HG03108 (cell line): ENCODE measurements around the gene APBB1.
A peak's percentile ranks its signal among the peaks of the same experiment; 100 is the strongest.

ENCODE experiments used
- ATAC-seq: cut with Tn5 transposase; IDR thresholded peaks from one replicate; pipeline ENCODE4 v1.9.1; 2021; ENCODE audit warnings: moderate library complexity; ENCODE audit not compliant: unreplicated experiment

Gene APBB1

GRCh38 chr11:6419009-6419631 is at the start of gene APBB1:
APBB1 (minus strand) TSS chr11:6419094; CDS start chr11:6411347, 7,747 bp downstream.
- no peak for ATAC-seq

GRCh38 chr11:6459099-6459450 is 40.2 kb upstream of the APBB1 start:
- no peak for ATAC-seq

GRCh38 chr11:6458352-6459098 is 39.6 kb upstream of the APBB1 start:
- ATAC-seq, result no peak

DNA sequence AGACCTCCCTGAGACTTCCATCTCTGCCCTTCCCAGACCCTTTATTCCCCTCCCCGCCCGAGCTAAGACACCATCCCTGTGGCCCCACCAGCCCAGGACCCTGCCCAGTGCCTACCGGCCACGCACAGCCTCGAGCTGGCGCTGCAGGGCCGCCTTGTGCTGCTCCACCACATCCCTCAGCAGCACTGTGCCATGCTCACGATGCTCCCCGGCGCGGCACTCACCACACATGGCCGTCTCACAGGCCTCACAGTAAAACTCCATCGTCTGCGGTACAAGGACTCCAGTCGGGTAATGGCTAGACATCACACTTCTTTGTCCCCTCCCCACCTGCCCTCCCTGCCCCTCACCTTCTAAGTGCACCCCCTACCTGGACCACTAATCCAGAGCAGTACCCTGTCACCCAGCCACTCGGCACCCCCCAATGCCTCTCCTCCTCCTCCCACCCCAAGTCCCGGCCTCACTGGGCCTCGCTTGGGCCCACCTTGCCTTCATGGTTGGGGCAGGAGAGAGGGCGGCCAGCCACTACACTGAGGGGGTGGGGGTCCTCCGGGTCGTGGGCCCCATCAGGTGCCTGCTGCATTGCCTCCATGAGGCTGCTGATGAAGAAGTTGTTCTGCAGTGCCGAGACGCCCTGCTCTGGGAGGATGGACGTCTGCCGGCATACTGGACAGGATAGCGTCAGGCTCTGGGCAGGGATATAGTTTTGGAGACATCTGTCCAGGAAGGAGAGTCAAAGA is 38.9 kb upstream of the APBB1 start:
- no peak for ATAC-seq

GRCh38 chr11:6456361-6457073 is 37.6 kb upstream of the APBB1 start:
- no peak for ATAC-seq

DNA sequence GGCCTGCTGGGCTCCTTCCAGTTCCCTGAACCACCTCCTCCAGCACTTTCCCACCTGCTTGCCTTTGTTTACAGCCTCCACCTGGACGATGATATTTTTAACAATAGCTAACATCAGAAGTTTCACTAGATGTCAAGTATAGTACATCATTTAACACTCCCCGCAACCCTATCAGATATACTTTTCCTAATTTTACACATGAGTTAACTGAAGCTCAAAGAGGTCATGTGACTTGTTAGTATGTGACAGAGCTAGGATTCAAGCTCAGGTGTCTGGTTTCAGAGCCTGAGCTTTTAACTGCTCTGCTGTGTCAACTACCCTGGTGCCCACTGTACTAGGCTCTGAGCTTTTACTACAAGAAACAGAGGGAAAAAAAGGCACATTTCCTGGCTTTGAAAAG is 36.2 kb upstream of the APBB1 start:
- ATAC-seq, result no peak

- no peak for ATAC-seq
Observed at GRCh38 chr11:6453152-6453551, 34.3 kb upstream of the APBB1 start.

DNA sequence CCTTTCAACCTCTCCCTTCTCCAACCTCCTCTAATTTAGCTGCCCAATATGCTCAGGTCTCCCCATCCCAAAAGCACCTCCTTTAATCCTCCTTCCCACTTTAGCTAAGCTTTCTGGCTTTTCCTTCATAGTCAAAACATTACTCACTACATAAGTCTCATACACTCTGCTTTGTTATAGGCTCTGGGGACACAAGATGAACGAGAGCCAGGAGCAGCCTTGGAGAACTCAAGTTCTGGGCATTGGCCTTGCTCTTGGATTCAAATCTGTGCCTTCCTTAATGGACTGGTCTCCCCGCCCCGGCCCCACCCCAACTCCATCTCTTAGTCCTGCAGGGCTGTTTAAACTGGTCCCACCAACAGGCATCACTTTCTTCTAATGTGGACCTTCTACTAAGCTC is 33.3 kb upstream of the APBB1 start:
- ATAC-seq, result no peak

DNA sequence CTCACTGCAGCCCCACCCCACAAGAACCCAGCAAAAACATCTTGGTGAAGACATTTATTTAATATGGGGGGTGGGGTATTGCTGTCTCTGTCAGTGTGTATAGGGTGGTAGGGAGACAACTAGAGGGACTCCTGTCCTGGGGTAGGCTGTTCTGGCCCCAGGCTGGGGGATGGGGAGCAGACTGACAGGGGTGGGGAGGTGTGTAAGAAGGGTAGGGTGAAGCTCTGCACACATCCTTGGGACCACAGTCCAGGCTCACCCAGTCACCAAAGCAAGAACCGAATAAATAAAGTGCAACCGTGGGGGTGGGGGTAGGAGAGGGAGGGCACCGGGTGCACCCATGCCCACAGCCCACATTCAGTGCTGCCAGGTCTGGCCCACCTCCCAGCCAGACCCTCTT is 29.7 kb upstream of the APBB1 start:
- no peak for ATAC-seq

DNA sequence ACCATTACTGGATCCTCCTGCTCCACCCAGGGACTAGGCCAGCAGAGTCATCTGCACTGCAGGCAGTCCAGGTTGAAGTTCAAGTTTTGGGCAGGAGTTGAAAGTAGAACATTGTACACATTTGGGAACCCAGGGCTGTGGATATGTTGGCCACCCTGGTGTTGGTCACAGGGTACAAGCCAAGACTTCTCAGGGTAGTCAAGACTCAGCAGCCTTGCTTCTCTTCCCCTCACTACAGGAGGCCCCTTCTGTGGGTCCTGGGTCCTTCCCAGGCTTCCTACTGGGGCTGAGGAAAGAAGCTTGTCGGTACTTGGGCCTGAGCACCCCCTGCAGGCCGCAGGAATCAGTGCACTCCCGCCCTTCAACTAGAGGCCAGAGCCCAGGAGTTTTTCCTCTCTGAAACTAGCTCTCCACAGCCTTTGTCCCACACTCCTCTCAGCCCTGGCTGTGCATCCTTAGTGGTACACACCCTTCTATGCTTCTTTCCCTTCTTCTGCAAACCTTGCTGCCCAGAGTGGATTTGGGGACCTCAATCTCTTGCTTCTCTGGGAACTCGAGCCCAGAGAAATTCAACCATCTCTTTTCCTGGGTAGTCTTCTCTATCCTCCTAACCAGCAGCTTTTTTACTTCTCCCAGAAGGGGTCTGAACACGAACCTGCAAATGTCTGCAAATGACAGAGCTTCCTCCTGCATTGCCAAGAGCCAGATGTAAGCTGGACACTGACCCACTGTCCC is 24.5 kb upstream of the APBB1 start:
- ATAC-seq, result peak; percentile 65

- ATAC-seq, result no peak
Observed at GRCh38 chr11:6442441-6442840, 23.5 kb upstream of the APBB1 start.

DNA sequence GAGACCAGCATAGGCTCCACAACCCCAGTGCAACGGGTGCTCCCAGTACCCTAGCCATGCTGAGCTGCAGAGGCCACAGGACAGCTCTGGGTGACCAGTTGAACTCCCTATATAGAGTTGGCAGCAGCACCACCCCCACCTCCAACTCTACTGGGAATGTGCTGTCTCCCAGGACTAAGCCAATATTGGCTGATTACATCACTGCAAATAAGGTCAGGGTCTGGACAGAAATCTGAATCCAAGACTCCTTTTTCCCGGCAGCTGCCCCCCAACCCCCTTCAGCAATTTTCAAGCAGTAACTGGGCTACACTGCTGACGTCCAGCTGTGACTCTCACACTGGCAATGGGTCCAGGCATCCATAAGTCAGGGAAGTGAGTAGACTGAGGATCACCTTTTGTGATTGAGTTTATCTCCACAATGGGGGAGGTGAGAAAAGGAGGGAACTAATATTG is 22.0 kb upstream of the APBB1 start, which contains the start of gene HPX:
HPX (minus strand) TSS at position 82 of the 453 bp plus-strand sequence; CDS start at position 58, 24 bp downstream.
- ATAC-seq, result no peak

- ATAC-seq, result no peak
Observed at GRCh38 chr11:6438979-6439571, 20.2 kb upstream of the APBB1 start.

DNA sequence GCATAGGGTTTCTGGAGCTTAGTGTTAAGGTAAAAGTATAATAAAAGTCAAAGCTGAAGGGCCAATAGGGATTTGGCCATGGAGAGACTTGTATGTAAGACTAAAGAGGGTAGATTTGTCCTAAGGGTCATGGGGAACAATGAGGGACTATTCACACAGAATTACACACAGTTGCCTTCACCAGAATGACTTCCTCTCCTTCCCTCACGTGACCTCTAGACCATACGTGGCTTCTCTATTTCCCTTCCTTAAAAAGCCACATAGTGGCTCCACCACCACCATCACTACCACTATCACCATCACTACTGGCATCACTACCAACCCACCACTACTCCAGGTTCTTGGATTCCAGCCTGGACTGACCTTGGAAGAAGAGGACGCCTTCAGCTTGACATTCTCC is 19.1 kb upstream of the APBB1 start:
- ATAC-seq, result no peak

DNA sequence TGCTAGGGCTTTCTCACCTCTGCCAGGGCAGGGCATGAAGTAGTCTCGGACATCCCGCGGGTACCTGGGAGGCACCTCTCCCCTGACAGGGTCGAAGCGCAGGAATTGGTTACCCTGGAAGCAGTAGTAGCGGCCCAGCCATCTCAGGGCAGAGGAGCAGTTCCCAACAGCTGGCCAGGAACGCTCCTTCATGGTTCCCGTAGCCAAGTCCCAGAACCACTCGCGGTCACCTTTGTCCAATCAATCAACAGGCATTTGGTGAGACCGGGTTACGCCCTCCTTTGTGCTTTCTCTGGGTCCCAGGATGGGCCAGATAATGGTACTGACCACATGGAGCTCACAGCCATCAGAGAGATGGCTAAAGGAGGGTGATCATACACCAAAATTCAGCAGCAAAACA is 18.5 kb upstream of the APBB1 start:
- ATAC-seq, result no peak

GRCh38 chr11:6433998-6434660 is 15.2 kb upstream of the APBB1 start:
- ATAC-seq, result no peak

GRCh38 chr11:6431861-6432260 is 13.0 kb upstream of the APBB1 start:
- ATAC-seq, result no peak

DNA sequence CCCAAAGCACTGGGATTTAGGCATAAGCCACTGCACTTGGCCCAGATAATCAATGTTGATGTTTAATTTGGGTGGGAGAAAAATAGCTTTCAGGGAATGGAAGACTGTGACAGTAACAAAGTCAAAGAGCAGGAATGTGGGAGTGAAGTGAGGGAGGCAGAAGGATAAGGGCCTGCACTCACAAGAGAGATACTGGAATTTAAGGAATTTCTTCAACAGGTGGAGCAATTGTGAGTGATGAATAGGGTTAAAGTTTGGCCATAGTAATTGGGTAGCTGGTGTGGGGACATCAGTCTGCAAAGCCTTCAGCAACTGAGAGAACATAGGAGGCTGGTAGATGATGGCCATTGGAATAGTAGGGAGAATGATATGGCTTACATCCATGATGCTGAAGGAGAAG is 8.6 kb upstream of the APBB1 start:
- ATAC-seq, result no peak

DNA sequence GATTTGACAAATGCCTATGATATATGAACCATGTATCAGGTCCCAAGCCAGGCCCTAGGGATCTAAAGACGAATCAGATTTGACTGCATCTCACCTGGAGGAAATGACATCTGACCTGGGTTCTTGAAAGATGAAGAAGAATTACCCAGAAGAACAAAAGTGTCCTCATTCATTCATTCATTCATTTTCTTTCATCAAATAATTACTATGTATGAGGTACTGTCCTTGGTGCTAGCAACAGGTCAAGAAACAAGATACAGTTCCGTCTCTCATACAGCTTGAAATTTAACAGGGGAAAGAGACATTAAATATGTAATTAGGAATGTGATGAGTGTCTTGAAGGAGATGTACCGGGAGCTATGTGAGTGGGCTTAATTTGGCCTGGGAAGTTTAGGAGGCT is 1.8 kb upstream of the APBB1 start:
- ATAC-seq, result no peak

DNA sequence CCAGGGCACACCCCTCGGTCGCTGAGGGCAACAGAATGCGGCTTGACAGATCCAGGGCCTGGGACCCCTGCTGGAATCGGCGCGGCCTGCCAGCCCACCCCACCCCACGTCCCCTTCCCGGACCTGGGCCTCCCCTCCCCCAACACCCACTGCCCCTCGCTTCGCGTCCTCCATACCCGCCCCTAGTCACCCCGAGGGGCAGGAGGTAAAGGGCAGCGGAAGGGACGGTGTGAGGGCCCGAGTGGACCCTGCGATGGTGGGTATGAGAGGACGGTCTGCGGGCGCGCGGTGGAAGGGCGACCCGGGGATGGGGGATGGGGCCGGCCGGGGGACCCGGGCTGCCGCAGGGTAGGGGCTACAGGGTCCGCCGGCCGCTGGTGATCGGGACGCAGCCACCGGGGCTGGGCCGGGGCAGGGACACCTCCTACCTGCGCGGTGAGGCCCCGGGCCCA is 311 bp downstream of the APBB1 start:
- no peak for ATAC-seq
